Neural cell (in vitro differentiated cells): ENCODE measurements around the gene ITPK1.

Experiments
- CTCF ChIP-seq: fragments of 450-650 bp; IDR thresholded peaks from 2 replicates; pipeline ENCODE4 v1.5.1; 2014; ENCODE audit warnings: antibody characterized with exemption, mild to moderate bottlenecking, moderate library complexity; ENCODE audit not compliant: poor library complexity, severe bottlenecking
- EP300 ChIP-seq: fragments of 450-650 bp; conservative IDR thresholded peaks from 2 replicates; pipeline ENCODE4 v1.6.1; 2014; ENCODE audit warnings: antibody characterized with exemption, mild to moderate bottlenecking, moderate library complexity; ENCODE audit not compliant: poor library complexity, severe bottlenecking
- EZH2 ChIP-seq: fragments of 200-600, 300-800 bp; shearing (Covaris generic), sonication (generic); IDR thresholded peaks from 2 replicates; pipeline ENCODE4 v1.6.1; 2014; ENCODE audit warnings: antibody characterized with exemption, low read length, borderline replicate concordance, mild to moderate bottlenecking; ENCODE audit not compliant: insufficient read depth, poor library complexity, severe bottlenecking
- POLR2AphosphoS5 ChIP-seq: IDR thresholded peaks from 2 replicates; pipeline ENCODE4 v1.6.1; 2012
- RAD21 ChIP-seq: fragments of 450-650 bp; conservative IDR thresholded peaks from 2 replicates; pipeline ENCODE4 v1.6.1; 2014; ENCODE audit warnings: antibody characterized with exemption, mild to moderate bottlenecking, moderate library complexity
- SMC3 ChIP-seq: fragments of 450-650 bp; conservative IDR thresholded peaks from 2 replicates; pipeline ENCODE4 v1.6.1; 2014; ENCODE audit warnings: antibody characterized with exemption, mild to moderate bottlenecking, moderate library complexity; ENCODE audit not compliant: poor library complexity
- TAF1 ChIP-seq: IDR thresholded peaks from 2 replicates; pipeline ENCODE4 v1.6.1; 2012; ENCODE audit warnings: low read depth
- TF ChIP-seq, protein P1 (sequence below): IDR thresholded peaks from 2 replicates; pipeline ENCODE4 v1.6.1; 2012; ENCODE audit warnings: borderline replicate concordance

DNA sequence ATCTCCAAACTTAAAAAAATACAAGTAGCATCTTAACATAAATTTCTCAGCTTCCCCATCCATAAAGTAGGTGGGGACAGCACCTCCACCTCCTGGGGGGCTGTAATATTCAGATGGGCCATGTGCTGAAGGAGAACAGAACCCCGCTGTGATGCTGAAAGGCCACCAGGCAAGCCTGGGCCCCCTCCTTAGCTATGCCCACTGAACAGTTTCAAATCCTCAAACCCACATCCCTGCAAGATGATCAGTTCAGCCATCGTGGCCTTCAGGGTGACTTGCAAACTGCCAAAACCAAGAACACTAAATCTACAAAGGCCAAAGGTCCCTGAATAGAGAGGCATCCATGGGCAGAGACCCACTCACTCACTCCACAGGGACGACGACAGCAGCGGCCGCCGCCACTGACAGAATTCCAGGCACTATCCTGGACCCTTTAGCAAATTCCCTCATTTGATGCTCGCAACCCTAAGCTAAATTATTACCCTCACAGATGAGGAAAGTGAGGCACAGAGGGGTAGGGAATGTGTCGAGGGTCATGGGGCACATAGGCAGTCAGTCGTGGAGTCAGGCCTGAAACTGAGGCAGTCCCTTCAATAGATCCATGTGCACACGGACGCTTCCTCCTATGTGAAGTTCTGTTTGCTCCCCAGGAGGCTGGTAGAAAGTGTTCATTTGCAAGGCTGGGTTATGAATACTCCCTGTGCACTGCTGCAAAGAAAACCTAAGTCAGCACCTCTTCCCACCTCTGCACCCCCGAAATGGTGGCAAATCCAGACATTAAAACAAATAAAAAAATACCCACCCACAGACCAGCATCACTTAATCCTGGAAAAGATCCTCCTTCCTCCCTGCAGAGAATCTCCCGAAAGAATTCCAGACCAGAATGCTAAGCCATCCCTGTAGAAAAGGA is 5.9 kb downstream of the ITPK1 start:
- no peak for TF ChIP-seq CTCF
- TF ChIP-seq, protein P1, sequence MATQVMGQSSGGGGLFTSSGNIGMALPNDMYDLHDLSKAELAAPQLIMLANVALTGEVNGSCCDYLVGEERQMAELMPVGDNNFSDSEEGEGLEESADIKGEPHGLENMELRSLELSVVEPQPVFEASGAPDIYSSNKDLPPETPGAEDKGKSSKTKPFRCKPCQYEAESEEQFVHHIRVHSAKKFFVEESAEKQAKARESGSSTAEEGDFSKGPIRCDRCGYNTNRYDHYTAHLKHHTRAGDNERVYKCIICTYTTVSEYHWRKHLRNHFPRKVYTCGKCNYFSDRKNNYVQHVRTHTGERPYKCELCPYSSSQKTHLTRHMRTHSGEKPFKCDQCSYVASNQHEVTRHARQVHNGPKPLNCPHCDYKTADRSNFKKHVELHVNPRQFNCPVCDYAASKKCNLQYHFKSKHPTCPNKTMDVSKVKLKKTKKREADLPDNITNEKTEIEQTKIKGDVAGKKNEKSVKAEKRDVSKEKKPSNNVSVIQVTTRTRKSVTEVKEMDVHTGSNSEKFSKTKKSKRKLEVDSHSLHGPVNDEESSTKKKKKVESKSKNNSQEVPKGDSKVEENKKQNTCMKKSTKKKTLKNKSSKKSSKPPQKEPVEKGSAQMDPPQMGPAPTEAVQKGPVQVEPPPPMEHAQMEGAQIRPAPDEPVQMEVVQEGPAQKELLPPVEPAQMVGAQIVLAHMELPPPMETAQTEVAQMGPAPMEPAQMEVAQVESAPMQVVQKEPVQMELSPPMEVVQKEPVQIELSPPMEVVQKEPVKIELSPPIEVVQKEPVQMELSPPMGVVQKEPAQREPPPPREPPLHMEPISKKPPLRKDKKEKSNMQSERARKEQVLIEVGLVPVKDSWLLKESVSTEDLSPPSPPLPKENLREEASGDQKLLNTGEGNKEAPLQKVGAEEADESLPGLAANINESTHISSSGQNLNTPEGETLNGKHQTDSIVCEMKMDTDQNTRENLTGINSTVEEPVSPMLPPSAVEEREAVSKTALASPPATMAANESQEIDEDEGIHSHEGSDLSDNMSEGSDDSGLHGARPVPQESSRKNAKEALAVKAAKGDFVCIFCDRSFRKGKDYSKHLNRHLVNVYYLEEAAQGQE: no peak
- TF ChIP-seq TAF1: no peak
- TF ChIP-seq POLR2AphosphoS5: no peak
- TF ChIP-seq EZH2: no peak
- TF ChIP-seq RAD21: no peak
- TF ChIP-seq EP300: no peak
- no peak for TF ChIP-seq SMC3
